ENCODE data around the gene TP73.

- TF ChIP-seq FOXA1 (IDR thresholded peaks at IDR 0.05) = no peak
- no peak for TF ChIP-seq NFRKB (IDR thresholded peaks at IDR 0.05)
- TF ChIP-seq SUZ12 (IDR thresholded peaks at IDR 0.05) = no peak
- no peak for TF ChIP-seq ELF4 (IDR thresholded peaks at IDR 0.05)
- no peak for TF ChIP-seq BHLHE40 (IDR thresholded peaks at IDR 0.05; ENCODE audit: borderline replicate concordance)
- no peak for TF ChIP-seq FOXK2 (IDR thresholded peaks at IDR 0.05)
These were observed 23.1 kb downstream of the TP73 start for GRCh38 chr1:3675436-3675835.

Measured in HEK293T (cell line).